Measurements from ENCODE around the gene QRICH1.

QRICH1 gene

DNA sequence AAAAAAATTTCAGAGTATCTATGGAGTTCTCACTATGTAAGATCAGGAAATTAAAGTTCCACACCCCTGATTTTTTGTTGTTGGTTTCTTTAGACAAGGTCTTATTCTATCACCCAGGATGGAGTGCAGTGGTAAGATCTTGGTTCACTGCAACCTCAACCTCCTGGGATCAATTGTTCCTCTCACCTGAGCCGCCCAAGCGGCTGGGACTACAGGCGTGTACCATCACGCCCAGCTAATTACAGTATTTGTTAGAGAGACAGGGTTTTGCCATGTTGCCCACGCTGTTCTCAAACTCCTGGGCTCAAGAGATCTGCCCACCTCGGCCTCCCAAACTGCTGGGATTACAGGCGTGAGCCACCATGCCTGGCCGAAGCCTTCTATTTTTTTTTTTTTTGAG, 12.4 kb downstream of the QRICH1 start:
- Histone ChIP-seq H3K36me3 (ENCODE audit: insufficient read depth, low read length) (peaks cover 9% of the 10 kb centered on the region), H3K27ac (ENCODE audit: low read depth, low read length) (no peak overlapping the region), H3K4me1 (ENCODE audit: insufficient read depth, low read length) (no peaks in the 10 kb centered on the region), H3K9me3 (ENCODE audit: low read length) (no peaks in the 10 kb centered on the region), H3K27me3 (ENCODE audit: control insufficient read depth in 1 of 2, insufficient read depth in 2 of 2, low read length in 2 of 2) (no peaks in the 10 kb centered on the region), H3K9ac (ENCODE audit: low read length) (no peak overlapping the region), H3K4me3 (ENCODE audit: low read depth in 1 of 2, low read length in 2 of 2) (no peak overlapping the region)

DNA sequence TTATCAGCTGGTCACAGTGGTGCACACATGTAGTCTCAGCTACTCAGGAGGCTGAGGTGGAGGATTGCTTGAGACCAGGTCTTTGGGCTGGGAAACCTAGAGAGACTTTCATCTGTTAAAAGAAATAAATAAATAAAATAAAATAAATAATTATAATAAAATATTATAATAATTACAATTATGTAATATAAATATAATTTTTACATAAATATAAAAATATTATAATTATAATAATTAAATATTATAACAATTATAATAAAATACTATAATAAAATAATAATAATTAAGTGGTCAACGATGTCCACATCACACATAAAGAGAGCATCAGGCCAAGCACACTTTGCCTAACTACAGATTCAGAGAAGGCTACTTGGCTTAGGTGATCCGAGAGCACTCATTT, 14.6 kb downstream of the QRICH1 start:
- no peaks in the 10 kb centered on the region for H3K9me3 ChIP-seq (ENCODE audit: low read length)
- no peaks in the 10 kb centered on the region for H3K27me3 ChIP-seq (ENCODE audit: control insufficient read depth in 1 of 2, insufficient read depth in 2 of 2, low read length in 2 of 2)
- H3K4me3 ChIP-seq (ENCODE audit: low read depth in 1 of 2, low read length in 2 of 2): no peak overlapping the region
- H3K4me1 ChIP-seq (ENCODE audit: insufficient read depth, low read length): no peaks in the 10 kb centered on the region
- H3K9ac ChIP-seq (ENCODE audit: low read length): no peak overlapping the region
- H3K36me3 ChIP-seq (ENCODE audit: insufficient read depth, low read length): peaks cover 30% of the 10 kb centered on the region
- H3K27ac ChIP-seq (ENCODE audit: low read depth, low read length): no peak overlapping the region

DNA sequence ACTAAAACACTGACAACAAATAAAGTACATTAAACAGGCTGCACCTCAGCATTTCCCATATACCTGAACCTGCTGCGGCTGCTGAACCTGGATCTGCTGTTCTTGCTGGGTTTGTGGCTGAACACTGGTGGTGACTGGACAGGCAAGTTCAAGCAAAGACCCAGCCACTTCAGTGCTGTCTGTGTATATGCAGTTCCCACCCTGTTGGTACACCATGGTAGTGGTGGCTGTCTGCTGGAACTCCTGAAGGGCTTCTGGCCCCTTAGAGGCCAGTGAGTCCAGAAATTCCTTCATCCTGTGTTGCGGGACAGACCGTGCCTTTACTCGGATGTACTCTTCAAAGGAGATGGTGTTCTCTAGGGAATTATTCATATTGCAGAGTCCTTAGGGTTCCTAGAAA, 17.2 kb downstream of the QRICH1 start:
- H3K27me3 ChIP-seq (ENCODE audit: control insufficient read depth in 1 of 2, insufficient read depth in 2 of 2, low read length in 2 of 2): no peaks in the 10 kb centered on the region
- H3K36me3 ChIP-seq (ENCODE audit: insufficient read depth, low read length): peaks cover 54% of the 10 kb centered on the region
- H3K27ac ChIP-seq (ENCODE audit: low read depth, low read length): no peak overlapping the region
- H3K9ac ChIP-seq (ENCODE audit: low read length): no peak overlapping the region
- no peak overlapping the region for H3K4me3 ChIP-seq (ENCODE audit: low read depth in 1 of 2, low read length in 2 of 2)
- no peaks in the 10 kb centered on the region for H3K4me1 ChIP-seq (ENCODE audit: insufficient read depth, low read length)
- H3K9me3 ChIP-seq (ENCODE audit: low read length): no peaks in the 10 kb centered on the region

DNA sequence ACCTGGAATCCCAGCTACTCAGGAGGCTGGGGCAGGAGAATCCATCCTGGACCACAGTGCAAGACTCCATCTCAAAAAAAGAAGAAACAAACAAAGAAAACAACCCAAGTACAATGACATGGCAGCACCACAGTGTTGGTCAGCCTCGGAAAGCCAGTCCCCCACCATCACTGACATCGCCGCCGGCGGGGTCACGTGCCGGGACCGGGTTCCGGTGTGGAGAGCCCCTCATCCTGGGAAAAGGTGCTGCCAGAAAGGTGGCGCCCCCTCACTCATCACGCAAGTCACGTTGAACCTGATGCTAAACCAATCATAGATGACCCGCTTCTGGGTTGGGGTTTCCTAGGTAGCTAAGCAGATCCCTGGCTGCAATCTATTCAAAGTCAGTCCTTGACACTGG, 17.8 kb downstream of the QRICH1 start:
- H3K27me3 ChIP-seq (ENCODE audit: control insufficient read depth in 1 of 2, insufficient read depth in 2 of 2, low read length in 2 of 2): no peaks in the 10 kb centered on the region
- no peaks in the 10 kb centered on the region for H3K4me1 ChIP-seq (ENCODE audit: insufficient read depth, low read length)
- no peak overlapping the region for H3K9ac ChIP-seq (ENCODE audit: low read length)
- no peaks in the 10 kb centered on the region for H3K9me3 ChIP-seq (ENCODE audit: low read length)
- no peak overlapping the region for H3K4me3 ChIP-seq (ENCODE audit: low read depth in 1 of 2, low read length in 2 of 2)
- H3K36me3 ChIP-seq (ENCODE audit: insufficient read depth, low read length): peaks cover 58% of the 10 kb centered on the region
- H3K27ac ChIP-seq (ENCODE audit: low read depth, low read length): no peak overlapping the region

- Histone ChIP-seq H3K27me3 (ENCODE audit: control insufficient read depth in 1 of 2, insufficient read depth in 2 of 2, low read length in 2 of 2) (no peaks in the 10 kb centered on the region), H3K27ac (ENCODE audit: low read depth, low read length) (no peak overlapping the region), H3K9ac (ENCODE audit: low read length) (no peak overlapping the region), H3K4me3 (ENCODE audit: low read depth in 1 of 2, low read length in 2 of 2) (no peak overlapping the region), H3K4me1 (ENCODE audit: insufficient read depth, low read length) (no peaks in the 10 kb centered on the region), H3K9me3 (ENCODE audit: low read length) (no peaks in the 10 kb centered on the region), H3K36me3 (ENCODE audit: insufficient read depth, low read length) (peaks cover 32% of the 10 kb centered on the region)
Observed at GRCh38 chr3:49058011-49058410, 35.9 kb downstream of the QRICH1 start.

DNA sequence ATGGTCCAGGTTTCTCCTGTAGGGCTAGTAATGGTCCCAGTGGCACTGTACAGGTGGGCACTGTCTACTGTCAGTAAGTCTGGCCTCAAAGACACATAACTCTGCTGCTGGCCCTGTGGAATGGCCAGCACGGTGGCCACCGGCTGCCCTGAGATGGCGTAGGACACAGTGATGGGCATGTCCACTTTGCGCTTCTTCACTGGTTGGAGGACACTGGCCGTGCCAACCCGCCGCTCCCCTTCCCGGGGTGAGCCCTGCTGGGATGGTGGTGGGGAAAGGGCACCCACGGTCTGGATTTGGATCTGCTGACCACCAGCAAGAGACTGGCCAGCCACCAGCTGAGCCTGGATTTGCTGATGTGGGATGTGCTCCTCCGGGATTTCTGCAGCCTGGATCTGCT, 36.6 kb downstream of the QRICH1 start:
- Histone ChIP-seq H3K9ac (ENCODE audit: low read length) (no peak overlapping the region), H3K4me1 (ENCODE audit: insufficient read depth, low read length) (no peaks in the 10 kb centered on the region), H3K36me3 (ENCODE audit: insufficient read depth, low read length) (peaks cover 32% of the 10 kb centered on the region), H3K27ac (ENCODE audit: low read depth, low read length) (no peak overlapping the region), H3K9me3 (ENCODE audit: low read length) (no peaks in the 10 kb centered on the region), H3K27me3 (ENCODE audit: control insufficient read depth in 1 of 2, insufficient read depth in 2 of 2, low read length in 2 of 2) (no peaks in the 10 kb centered on the region), H3K4me3 (ENCODE audit: low read depth in 1 of 2, low read length in 2 of 2) (no peak overlapping the region)

GRCh38 chr3:49054344-49054862, 39.5 kb downstream of the QRICH1 start:
- Histone ChIP-seq H3K27ac (ENCODE audit: low read depth, low read length) (no peak overlapping the region), H3K9ac (ENCODE audit: low read length) (no peak overlapping the region), H3K36me3 (ENCODE audit: insufficient read depth, low read length) (peaks cover 40% of the 10 kb centered on the region)

DNA sequence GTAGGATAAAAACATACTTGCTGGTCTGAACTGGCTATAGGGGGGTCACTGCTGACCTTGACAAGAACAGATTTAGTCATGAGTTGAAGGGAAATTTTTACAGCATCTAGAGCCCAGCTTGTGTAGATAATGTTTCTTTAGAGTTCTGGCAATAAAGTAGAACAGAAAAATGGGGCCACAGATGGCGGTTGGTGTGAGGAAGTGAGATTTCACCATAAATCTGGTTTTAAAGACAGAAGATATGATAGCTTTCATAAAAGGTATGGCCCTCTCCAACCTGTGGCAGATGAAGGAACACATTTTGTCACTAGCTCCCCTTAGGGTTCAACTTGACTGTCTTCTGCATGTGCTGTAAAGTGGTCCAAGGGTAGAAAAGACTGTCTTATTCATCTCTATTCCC, 40.3 kb downstream of the QRICH1 start:
- H3K4me1 ChIP-seq (ENCODE audit: insufficient read depth, low read length): no peaks in the 10 kb centered on the region
- no peak overlapping the region for H3K27ac ChIP-seq (ENCODE audit: low read depth, low read length)
- H3K9ac ChIP-seq (ENCODE audit: low read length): no peak overlapping the region
- no peak overlapping the region for H3K4me3 ChIP-seq (ENCODE audit: low read depth in 1 of 2, low read length in 2 of 2)
- H3K27me3 ChIP-seq (ENCODE audit: control insufficient read depth in 1 of 2, insufficient read depth in 2 of 2, low read length in 2 of 2): no peaks in the 10 kb centered on the region
- H3K9me3 ChIP-seq (ENCODE audit: low read length): no peaks in the 10 kb centered on the region
- H3K36me3 ChIP-seq (ENCODE audit: insufficient read depth, low read length): peaks cover 40% of the 10 kb centered on the region

More at GRCh38 chr3:49054344-49054862, 39.5 kb downstream of the QRICH1 start:
- no peaks in the 10 kb centered on the region for H3K27me3 ChIP-seq (ENCODE audit: control insufficient read depth in 1 of 2, insufficient read depth in 2 of 2, low read length in 2 of 2)
- H3K4me1 ChIP-seq (ENCODE audit: insufficient read depth, low read length): no peaks in the 10 kb centered on the region
- no peaks in the 10 kb centered on the region for H3K9me3 ChIP-seq (ENCODE audit: low read length)
- no peak overlapping the region for H3K4me3 ChIP-seq (ENCODE audit: low read depth in 1 of 2, low read length in 2 of 2)

- Histone ChIP-seq H3K27ac (ENCODE audit: low read depth, low read length) (no peak overlapping the region), H3K9ac (ENCODE audit: low read length) (no peak overlapping the region), H3K9me3 (ENCODE audit: low read length) (no peaks in the 10 kb centered on the region), H3K4me1 (ENCODE audit: insufficient read depth, low read length) (peaks cover 5% of the 10 kb centered on the region), H3K36me3 (ENCODE audit: insufficient read depth, low read length) (peaks cover 46% of the 10 kb centered on the region), H3K4me3 (ENCODE audit: low read depth in 1 of 2, low read length in 2 of 2) (no peak overlapping the region), H3K27me3 (ENCODE audit: control insufficient read depth in 1 of 2, insufficient read depth in 2 of 2, low read length in 2 of 2) (no peaks in the 10 kb centered on the region)
Observed at GRCh38 chr3:49035281-49035680, 58.6 kb downstream of the QRICH1 start.

DNA sequence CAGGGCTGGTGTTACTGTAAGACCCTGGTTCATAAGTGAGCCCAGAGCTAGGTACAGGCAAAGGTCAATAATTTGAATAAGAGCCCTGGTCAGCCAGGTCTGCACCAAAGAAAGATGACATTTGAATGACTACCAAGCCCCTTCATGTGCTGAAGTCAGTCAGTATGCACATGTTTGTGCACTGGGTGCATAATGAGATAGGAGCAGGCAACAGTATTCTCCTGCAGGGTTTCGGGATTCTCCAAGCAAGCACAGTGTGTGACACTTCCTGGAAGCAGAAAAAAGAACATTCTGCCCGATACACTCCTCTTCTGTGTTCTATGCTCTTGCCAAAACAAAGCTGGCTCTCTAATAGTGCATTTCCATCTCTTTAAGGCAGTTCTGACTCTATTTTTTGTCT, 59.2 kb downstream of the QRICH1 start:
- Histone ChIP-seq H3K9ac (ENCODE audit: low read length) (no peak overlapping the region), H3K9me3 (ENCODE audit: low read length) (no peaks in the 10 kb centered on the region), H3K4me3 (ENCODE audit: low read depth in 1 of 2, low read length in 2 of 2) (no peak overlapping the region), H3K36me3 (ENCODE audit: insufficient read depth, low read length) (peaks cover 45% of the 10 kb centered on the region), H3K27ac (ENCODE audit: low read depth, low read length) (no peak overlapping the region), H3K4me1 (ENCODE audit: insufficient read depth, low read length) (peaks cover 6% of the 10 kb centered on the region), H3K27me3 (ENCODE audit: control insufficient read depth in 1 of 2, insufficient read depth in 2 of 2, low read length in 2 of 2) (no peaks in the 10 kb centered on the region)

DNA sequence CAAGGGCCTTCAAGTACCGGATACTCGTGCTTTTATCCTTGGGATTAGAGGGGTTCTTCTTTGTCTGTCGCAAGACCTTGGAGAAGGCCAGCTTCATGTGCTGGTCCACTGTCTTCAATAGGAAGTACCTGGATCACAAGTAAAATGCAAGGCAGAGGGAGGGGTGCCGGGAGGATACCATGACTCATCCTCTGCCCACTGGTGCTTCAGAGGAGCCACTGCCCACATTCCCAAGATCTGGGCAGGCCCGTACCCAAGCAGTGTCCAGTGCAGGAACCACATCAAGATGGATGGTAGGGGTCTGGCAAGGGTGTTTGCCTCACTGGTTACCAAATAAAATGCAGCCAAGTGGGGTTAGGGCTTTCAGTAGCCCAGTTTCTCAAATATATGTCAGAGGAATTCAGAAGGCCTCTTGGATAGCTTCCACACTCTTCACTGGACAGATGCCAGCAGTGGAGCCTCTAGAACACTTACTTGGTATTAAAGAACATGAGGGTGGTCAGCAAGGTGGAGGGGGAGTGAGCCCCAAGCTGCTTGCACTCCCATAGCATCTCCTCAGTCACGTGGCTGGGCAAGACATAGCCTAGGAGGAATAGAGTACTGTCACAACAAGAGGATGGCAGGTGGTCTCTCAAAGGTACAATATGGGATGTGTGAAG, 61.1 kb downstream of the QRICH1 start:
- H3K9ac ChIP-seq (ENCODE audit: low read length): no peak overlapping the region

DNA sequence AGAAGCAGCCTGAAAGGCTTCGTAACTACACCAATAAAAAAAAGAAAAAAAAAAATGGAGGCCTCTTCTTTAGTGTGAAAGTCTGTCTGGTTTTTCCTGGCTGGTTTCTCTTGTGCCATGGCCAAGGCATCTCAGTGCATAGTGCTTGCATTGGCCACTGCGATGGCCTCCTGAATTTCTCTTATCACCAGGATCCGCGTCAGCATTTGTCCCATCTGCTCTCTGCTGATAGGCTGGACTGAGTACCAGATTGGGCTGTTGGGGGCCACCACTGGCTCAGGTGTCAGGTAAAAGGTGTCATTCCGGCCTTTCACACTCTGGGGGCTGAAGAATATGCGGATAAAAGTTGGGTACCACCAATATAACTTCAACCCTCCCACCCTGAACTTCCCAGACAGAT, 63.5 kb downstream of the QRICH1 start:
- Histone ChIP-seq H3K4me1 (ENCODE audit: insufficient read depth, low read length) (peaks cover 24% of the 10 kb centered on the region), H3K36me3 (ENCODE audit: insufficient read depth, low read length) (peaks cover 60% of the 10 kb centered on the region), H3K27ac (ENCODE audit: low read depth, low read length) (no peak overlapping the region), H3K27me3 (ENCODE audit: control insufficient read depth in 1 of 2, insufficient read depth in 2 of 2, low read length in 2 of 2) (no peaks in the 10 kb centered on the region), H3K9ac (ENCODE audit: low read length) (peak overlapping the region; percentile 40), H3K9me3 (ENCODE audit: low read length) (no peaks in the 10 kb centered on the region), H3K4me3 (ENCODE audit: low read depth in 1 of 2, low read length in 2 of 2) (no peak overlapping the region)

More for the DNA sequence above, 61.1 kb downstream of the QRICH1 start:
- no peaks in the 10 kb centered on the region for H3K27me3 ChIP-seq (ENCODE audit: control insufficient read depth in 1 of 2, insufficient read depth in 2 of 2, low read length in 2 of 2)
- H3K4me3 ChIP-seq (ENCODE audit: low read depth in 1 of 2, low read length in 2 of 2): no peak overlapping the region
- no peak overlapping the region for H3K27ac ChIP-seq (ENCODE audit: low read depth, low read length)
- H3K36me3 ChIP-seq (ENCODE audit: insufficient read depth, low read length): peaks cover 45% of the 10 kb centered on the region
- no peaks in the 10 kb centered on the region for H3K9me3 ChIP-seq (ENCODE audit: low read length)
- H3K4me1 ChIP-seq (ENCODE audit: insufficient read depth, low read length): peaks cover 22% of the 10 kb centered on the region

Data from muscle layer of colon (tissue), 2 donors.